GM23338 (cell line): ENCODE data around the gene ABCF2. TPM values are rescaled to one million over a fixed set of nuclear protein-coding genes. Genes with fewer than 3 reads are reported as not detected.

Experiments used
- ATAC-seq: fragments of 200-7000 bp; cut with Tn5 transposase; 3 replicates; pipeline ENCODE4 v1.9.1; 2020
- DNase-seq: peaks from one replicate; pipeline ENCODE4 v3.0.0-alpha.2; 2015; ENCODE audit warnings: low spot score
- H2AFZ ChIP-seq: fragments of 200-600 bp; sonication (generic); 2 replicates; pipeline ENCODE4 v1.8.0; 2016; ENCODE audit warnings: antibody characterized with exemption, mild to moderate bottlenecking, moderate library complexity
- H3F3A ChIP-seq: fragments of 200-600 bp; sonication (generic); replicated peaks from 2 replicates; pipeline ENCODE4 v1.8.0; 2017; ENCODE audit warnings: antibody characterized with exemption, mixed run types, low read depth
- H3K27ac ChIP-seq: fragments of 200-600 bp; sonication (generic); 2 replicates; pipeline ENCODE4 v1.6.1; 2016; ENCODE audit warnings: low read depth
- H3K27me3 ChIP-seq: fragments of 200-600 bp; sonication (generic); 2 replicates; pipeline ENCODE4 v1.8.0; 2016; ENCODE audit warnings: mild to moderate bottlenecking, mixed run types, moderate library complexity; ENCODE audit not compliant: insufficient read depth
- H3K36me3 ChIP-seq: fragments of 200-600 bp; sonication (generic); 2 replicates; pipeline ENCODE4 v1.8.0; 2016; ENCODE audit warnings: mild to moderate bottlenecking; ENCODE audit not compliant: insufficient read depth
- H3K4me1 ChIP-seq: fragments of 200-600 bp; sonication (generic); 2 replicates; pipeline ENCODE4 v1.8.0; 2016; ENCODE audit warnings: mild to moderate bottlenecking, moderate library complexity; ENCODE audit not compliant: insufficient read depth
- H3K4me2 ChIP-seq: fragments of 200-600 bp; sonication (generic); 2 replicates; pipeline ENCODE4 v1.7.1; 2017; ENCODE audit warnings: mixed run types
- H3K4me3 ChIP-seq: fragments of 200-600 bp; sonication (generic); 2 replicates; pipeline ENCODE4 v1.6.1; 2016; ENCODE audit warnings: mixed run types
- H3K79me2 ChIP-seq: fragments of 200-600 bp; sonication (generic); replicated peaks from 2 replicates; pipeline ENCODE4 v1.8.0; 2017; ENCODE audit warnings: mild to moderate bottlenecking; ENCODE audit not compliant: insufficient read depth
- H3K9me2 ChIP-seq: fragments of 200-600 bp; sonication (generic); 2 replicates; pipeline ENCODE4 v1.8.0; 2017; ENCODE audit not compliant: insufficient read depth
- H4K20me1 ChIP-seq: fragments of 200-600 bp; sonication (generic); replicated peaks from 2 replicates; pipeline ENCODE4 v1.8.0; 2017; ENCODE audit warnings: mild to moderate bottlenecking; ENCODE audit not compliant: insufficient read depth
- H3K27ac Mint-ChIP-seq: 2 replicates; pipeline ENCODE4 v1.8.0; 2020; ENCODE audit warnings: inconsistent platforms, mild to moderate bottlenecking, moderate library complexity, mixed read lengths
- H3K27me3 Mint-ChIP-seq: 3 replicates; pipeline ENCODE4 v1.8.0; 2022; ENCODE audit warnings: low read depth, mild to moderate bottlenecking, moderate library complexity, mixed read lengths, inconsistent platforms; ENCODE audit not compliant: insufficient read depth, poor library complexity
- H3K36me3 Mint-ChIP-seq: 3 replicates; pipeline ENCODE4 v1.8.0; 2021; ENCODE audit warnings: low read depth, mild to moderate bottlenecking, inconsistent platforms, moderate library complexity, mixed read lengths
- H3K4me1 Mint-ChIP-seq: 3 replicates; pipeline ENCODE4 v1.8.0; 2020; ENCODE audit warnings: mild to moderate bottlenecking, inconsistent platforms, mixed read lengths
- H3K4me3 Mint-ChIP-seq: 3 replicates; pipeline ENCODE4 v1.8.0; 2021; ENCODE audit warnings: moderate library complexity, mild to moderate bottlenecking, inconsistent platforms, mixed read lengths
- H3K9me3 Mint-ChIP-seq: 3 replicates; pipeline ENCODE4 v1.8.0; 2020; ENCODE audit warnings: moderate library complexity, mild to moderate bottlenecking, inconsistent platforms, mixed read lengths
- CREB1 ChIP-seq: fragments of 250-450 bp; sonication (Bioruptor Pico); IDR thresholded peaks from 2 replicates; pipeline ENCODE4 v1.5.0; 2020; ENCODE audit warnings: low read depth, mild to moderate bottlenecking, moderate library complexity
- CTCF ChIP-seq, 2 experiments: fragments of 200-600 bp in 1 of 2; sonication (generic) in 1 of 2; conservative IDR thresholded peaks; 2 replicates each; pipeline versions ENCODE4 v1.5.1 to v1.6.1; 2016 to 2017; ENCODE audit warnings: antibody characterized with exemption in 2 of 2, low read depth in 2 of 2, mild to moderate bottlenecking in 2 of 2, moderate library complexity in 1 of 2
- ETS1 ChIP-seq: IDR thresholded peaks from 2 replicates; pipeline ENCODE4 v1.6.1; 2016; ENCODE audit warnings: antibody characterized with exemption
- EZH2 ChIP-seq: fragments of 200-600 bp; sonication (generic); IDR thresholded peaks from one replicate; pipeline ENCODE4 v1.8.0; 2017; ENCODE audit warnings: antibody characterized with exemption, mild to moderate bottlenecking, low read depth; ENCODE audit not compliant: unreplicated experiment
- EZH2phosphoT487 ChIP-seq: fragments of 200-600 bp; sonication (generic); IDR thresholded peaks from one replicate; pipeline ENCODE4 v1.8.1; 2018; ENCODE audit warnings: antibody characterized with exemption; ENCODE audit not compliant: unreplicated experiment
- JUNB ChIP-seq: IDR thresholded peaks from one replicate; pipeline ENCODE4 v1.6.1; 2016; ENCODE audit warnings: antibody characterized with exemption; ENCODE audit not compliant: unreplicated experiment
- NANOG ChIP-seq: IDR thresholded peaks from 2 replicates; pipeline ENCODE4 v1.6.1; 2016; ENCODE audit warnings: antibody characterized with exemption, borderline replicate concordance
- POLR2AphosphoS5 ChIP-seq: IDR thresholded peaks from 2 replicates; pipeline ENCODE4 v1.6.1; 2016; ENCODE audit warnings: antibody characterized with exemption, low read depth
- REST ChIP-seq: IDR thresholded peaks from one replicate; pipeline ENCODE4 v1.6.1; 2018; ENCODE audit warnings: antibody characterized with exemption; ENCODE audit not compliant: unreplicated experiment
- STAT1 ChIP-seq: IDR thresholded peaks from one replicate; pipeline ENCODE4 v1.6.1; 2016; ENCODE audit warnings: antibody characterized with exemption; ENCODE audit not compliant: unreplicated experiment
- ZNF114 ChIP-seq: fragments of 250-450 bp; sonication (Bioruptor Pico); IDR thresholded peaks from 2 replicates; pipeline ENCODE4 v1.5.0; 2020; ENCODE audit warnings: mild to moderate bottlenecking, moderate library complexity
- ZNF331 ChIP-seq: fragments of 250-450 bp; sonication (Bioruptor Pico); IDR thresholded peaks from 2 replicates; pipeline ENCODE4 v1.5.0; 2020; ENCODE audit warnings: low read depth, mild to moderate bottlenecking, moderate library complexity
- ZNF462 ChIP-seq: fragments of 250-450 bp; sonication (Bioruptor Pico); IDR thresholded peaks from 2 replicates; pipeline ENCODE4 v1.5.0; 2020; ENCODE audit warnings: mild to moderate bottlenecking, moderate library complexity
- polyA plus RNA-seq: library from polyadenylated mRNA; unstranded; fragments of >200 nt; fragmentation: Nextera tagmentation; extraction: Ambion mirVana; gene quantifications from 2 replicates; pipeline ENCODE4 v1.2.1, GENCODE V29; 2016
- total RNA-seq: library from RNA; depleted of rRNA; stranded (reverse); fragments of >200 nt; shearing (Covaris generic); gene quantifications from 2 replicates; pipeline ENCODE4 v1.2.3, GENCODE V29; 2014

The ABCF2 gene
- total and polyA plus RNA-seq, 2 experiments from 2014 or later: 18.7 to 58.7 TPM

GRCh38 chr7:151178236-151178635, 48.8 kb downstream of the ABCF2 start:
- no peaks in the 10 kb centered on the region for H4K20me1 ChIP-seq
- no peak overlapping the region for H3K4me2 ChIP-seq
- no peak overlapping the region for H2AFZ ChIP-seq
- H3K27me3 Mint-ChIP-seq: peaks cover 27% of the 10 kb centered on the region
- H3K4me3 ChIP-seq: no peak overlapping the region
- no peak overlapping the region for H3K27ac ChIP-seq
- no peaks in the 10 kb centered on the region for H3K36me3 ChIP-seq
- no peaks in the 10 kb centered on the region for H3F3A ChIP-seq
- no peak for ATAC-seq
- no peak overlapping the region for H3K27ac Mint-ChIP-seq
- no peaks in the 10 kb centered on the region for H3K79me2 ChIP-seq
- no peak overlapping the region for H3K4me3 Mint-ChIP-seq
- DNase-seq: no peak
- H3K9me3 Mint-ChIP-seq: peaks cover 18% of the 10 kb centered on the region
- H3K36me3 Mint-ChIP-seq: peaks cover 9% of the 10 kb centered on the region; the same call in 1 of the 3 replicates
- TF ChIP-seq ZNF331 (CRISPR knock-in tag) (no peak), NANOG (no peak), JUNB (no peak), CTCF (conservative IDR thresholded peaks at IDR 0.05; ENCODE audit: low read depth in 2 of 2) (no peak), REST (no peak), STAT1 (no peak), ZNF114 (CRISPR knock-in tag) (no peak), POLR2AphosphoS5 (no peak), CREB1 (no peak), ZNF462 (CRISPR knock-in tag) (no peak), EZH2phosphoT487 (no peak), EZH2 (no peak), ETS1 (no peak)
- peaks cover 31% of the 10 kb centered on the region for H3K27me3 ChIP-seq
- H3K4me1 ChIP-seq: no peaks in the 10 kb centered on the region
- 0 out of 2 replicates have a peak, but pooled peaks cover 5% of the 10 kb centered on the region for H3K9me2 ChIP-seq
- peaks cover 12% of the 10 kb centered on the region for H3K4me1 Mint-ChIP-seq
